ENCODE results near the gene CRHR1.

The CRHR1 gene

DNA sequence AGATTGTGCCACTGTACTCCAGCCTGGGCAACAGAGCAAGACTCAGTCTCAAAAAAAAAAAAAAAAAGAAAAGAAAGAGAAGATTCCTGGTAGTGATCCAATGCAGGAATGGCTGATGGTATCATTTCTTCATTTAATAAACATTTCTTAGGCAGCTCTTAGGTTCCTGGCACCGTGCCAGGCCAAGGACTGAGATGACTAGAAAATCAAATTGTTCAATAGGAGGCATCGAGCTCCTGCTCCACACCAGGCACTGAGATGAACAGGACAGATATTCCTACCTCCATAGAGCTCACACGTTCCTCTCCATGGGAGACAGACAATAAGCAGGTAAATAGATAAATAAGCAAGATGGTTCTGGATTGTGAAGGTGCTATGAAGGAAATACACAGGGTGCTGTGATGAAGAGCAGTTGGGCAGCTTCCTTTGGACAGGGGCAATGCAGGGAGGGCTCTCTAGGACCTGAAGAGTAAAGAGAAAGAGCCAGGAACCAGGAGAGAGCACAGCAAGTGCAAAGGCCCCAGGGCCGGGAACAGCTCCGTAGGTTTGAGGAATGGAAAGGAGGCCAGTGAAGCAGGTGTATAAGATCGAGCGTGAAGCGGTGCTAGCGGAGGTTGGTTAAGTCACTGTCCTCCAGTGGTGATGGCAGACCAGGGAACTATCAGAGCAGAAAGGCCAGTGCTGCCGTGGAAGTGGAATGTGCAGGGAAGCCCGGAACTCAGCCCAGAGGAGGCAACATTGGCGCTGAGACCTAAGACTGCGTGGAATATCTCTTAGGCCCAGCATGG, 26.5 kb upstream of the CRHR1 start:
- FAIRE-seq = no peak
- TF ChIP-seq POU2F2 (IDR thresholded peaks at IDR 0.05; ENCODE audit: low read depth, low read length) (no peak), SPI1 (IDR thresholded peaks at IDR 0.05; ENCODE audit: low read depth, low read length) (no peak)
- no peak for DNase-seq (ENCODE audit: insufficient read length, low spot score)

DNA sequence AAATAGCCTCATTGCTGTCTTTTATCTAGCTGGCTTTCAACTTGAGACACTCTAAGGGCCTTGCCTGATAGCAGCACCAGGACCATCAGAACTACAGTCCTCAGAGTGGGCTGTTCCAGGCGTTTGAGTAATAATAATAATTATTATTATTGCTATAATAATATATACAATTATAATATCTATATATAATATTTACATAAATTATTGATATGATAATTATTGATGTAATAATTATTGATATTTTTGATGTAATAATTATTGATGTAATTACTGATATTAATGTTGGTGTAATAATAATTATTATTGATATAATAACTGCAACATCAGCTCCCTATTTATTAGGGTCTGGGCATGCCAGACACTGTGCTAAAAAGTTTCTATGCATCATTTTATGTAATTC, 25.6 kb upstream of the CRHR1 start:
- TF ChIP-seq POLR2AphosphoS5 (IDR thresholded peaks at IDR 0.05; ENCODE audit: low read depth, low read length) (no peak), POLR2A (IDR thresholded peaks at IDR 0.05; ENCODE audit: low read depth, low read length) (no peak), POU2F2 (IDR thresholded peaks at IDR 0.05; ENCODE audit: low read depth, low read length) (no peak), TAF1 (IDR thresholded peaks at IDR 0.05; ENCODE audit: low read depth, low read length) (no peak), SPI1 (IDR thresholded peaks at IDR 0.05; ENCODE audit: low read depth, low read length) (no peak), PAX5 (IDR thresholded peaks at IDR 0.05; ENCODE audit: insufficient read depth, low read length, severe bottlenecking) (no peak)
- DNase-seq (ENCODE audit: insufficient read length, low spot score) (no peak), FAIRE-seq (no peak)

GRCh38 chr17:45759761-45760160, 24.4 kb upstream of the CRHR1 start:
- TF ChIP-seq POLR2A (IDR thresholded peaks at IDR 0.05; ENCODE audit: low read depth, low read length) (no peak), POU2F2 (IDR thresholded peaks at IDR 0.05; ENCODE audit: low read depth, low read length) (no peak), SPI1 (IDR thresholded peaks at IDR 0.05; ENCODE audit: low read depth, low read length) (no peak), POLR2AphosphoS5 (IDR thresholded peaks at IDR 0.05; ENCODE audit: low read depth, low read length) (no peak), TAF1 (IDR thresholded peaks at IDR 0.05; ENCODE audit: low read depth, low read length) (no peak), PAX5 (IDR thresholded peaks at IDR 0.05; ENCODE audit: insufficient read depth, low read length, severe bottlenecking) (no peak)
- no peak for FAIRE-seq
- DNase-seq (ENCODE audit: insufficient read length, low spot score) = no peak

GRCh38 chr17:45761957-45762565, 22.1 kb upstream of the CRHR1 start:
- TF ChIP-seq POLR2AphosphoS5 (IDR thresholded peaks at IDR 0.05; ENCODE audit: low read depth, low read length) (no peak), SPI1 (IDR thresholded peaks at IDR 0.05; ENCODE audit: low read depth, low read length) (no peak), PAX5 (IDR thresholded peaks at IDR 0.05; ENCODE audit: insufficient read depth, low read length, severe bottlenecking) (no peak), POLR2A (IDR thresholded peaks at IDR 0.05; ENCODE audit: low read depth, low read length) (no peak), TAF1 (IDR thresholded peaks at IDR 0.05; ENCODE audit: low read depth, low read length) (no peak), POU2F2 (IDR thresholded peaks at IDR 0.05; ENCODE audit: low read depth, low read length) (no peak)
- FAIRE-seq = no peak
- DNase-seq (ENCODE audit: insufficient read length, low spot score) = no peak

- no peak for FAIRE-seq
- DNase-seq (ENCODE audit: insufficient read length, low spot score) = no peak
- TF ChIP-seq PAX5 (IDR thresholded peaks at IDR 0.05; ENCODE audit: insufficient read depth, low read length, severe bottlenecking) (no peak), POLR2AphosphoS5 (IDR thresholded peaks at IDR 0.05; ENCODE audit: low read depth, low read length) (no peak), SPI1 (IDR thresholded peaks at IDR 0.05; ENCODE audit: low read depth, low read length) (no peak), POU2F2 (IDR thresholded peaks at IDR 0.05; ENCODE audit: low read depth, low read length) (no peak), POLR2A (IDR thresholded peaks at IDR 0.05; ENCODE audit: low read depth, low read length) (no peak), TAF1 (IDR thresholded peaks at IDR 0.05; ENCODE audit: low read depth, low read length) (no peak)
These were observed 20.9 kb upstream of the CRHR1 start for GRCh38 chr17:45763182-45763581.

DNA sequence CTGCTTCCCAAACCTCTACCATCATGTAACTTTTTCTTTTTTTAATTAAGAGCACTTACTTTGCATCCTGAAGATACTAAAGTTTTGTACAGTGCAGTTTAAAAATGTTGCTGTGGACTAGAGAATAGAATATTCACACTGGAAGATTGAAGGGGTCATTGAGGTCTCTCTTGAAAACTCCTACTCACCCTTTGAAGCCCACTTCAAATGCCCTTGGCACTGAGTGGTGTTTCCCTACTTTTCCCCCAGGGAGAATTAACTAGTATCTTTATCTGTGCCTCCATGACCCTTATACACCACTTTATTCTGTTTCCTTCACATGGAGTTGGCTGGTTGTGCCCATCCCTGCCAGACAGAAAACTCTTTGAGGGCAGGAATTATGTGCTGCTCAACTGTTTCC, 19.6 kb upstream of the CRHR1 start:
- no peak for TF ChIP-seq SPI1 (IDR thresholded peaks at IDR 0.05; ENCODE audit: low read depth, low read length)
- TF ChIP-seq POU2F2 (IDR thresholded peaks at IDR 0.05; ENCODE audit: low read depth, low read length) = no peak
- no peak for TF ChIP-seq POLR2AphosphoS5 (IDR thresholded peaks at IDR 0.05; ENCODE audit: low read depth, low read length)
- no peak for TF ChIP-seq PAX5 (IDR thresholded peaks at IDR 0.05; ENCODE audit: insufficient read depth, low read length, severe bottlenecking)
- no peak for TF ChIP-seq TAF1 (IDR thresholded peaks at IDR 0.05; ENCODE audit: low read depth, low read length)
- no peak for TF ChIP-seq POLR2A (IDR thresholded peaks at IDR 0.05; ENCODE audit: low read depth, low read length)
- FAIRE-seq (no peak), DNase-seq (ENCODE audit: insufficient read length, low spot score) (no peak)

DNA sequence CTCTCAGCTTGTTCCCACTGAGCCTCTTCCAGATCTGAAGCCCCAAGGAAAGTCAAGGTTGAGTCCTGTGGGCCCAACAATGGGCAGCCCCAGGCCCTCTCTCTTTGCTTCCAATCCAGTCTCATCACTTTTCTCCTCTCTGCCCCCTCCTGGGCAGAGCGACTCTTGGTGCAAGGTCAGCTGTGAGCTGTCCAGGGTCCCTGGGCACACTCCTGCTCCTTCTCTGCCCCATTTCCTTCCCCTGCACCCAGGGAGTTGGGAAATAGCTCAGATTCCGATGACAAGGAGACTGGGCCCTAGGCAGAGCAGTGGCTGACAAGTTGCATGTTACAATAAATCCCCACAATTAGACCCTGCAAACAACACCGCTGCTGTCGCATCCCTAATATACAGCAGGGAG, 16.1 kb upstream of the CRHR1 start:
- TF ChIP-seq SPI1 (IDR thresholded peaks at IDR 0.05; ENCODE audit: low read depth, low read length) = no peak
- FAIRE-seq (no peak), DNase-seq (ENCODE audit: insufficient read length, low spot score) (no peak)

GRCh38 chr17:45770632-45771270, 13.4 kb upstream of the CRHR1 start:
- no peak for FAIRE-seq
- no peak for DNase-seq (ENCODE audit: insufficient read length, low spot score)
- no peak for TF ChIP-seq POLR2A (IDR thresholded peaks at IDR 0.05; ENCODE audit: low read depth, low read length)
- TF ChIP-seq TAF1 (IDR thresholded peaks at IDR 0.05; ENCODE audit: low read depth, low read length) = no peak
- TF ChIP-seq POU2F2 (IDR thresholded peaks at IDR 0.05; ENCODE audit: low read depth, low read length) = no peak

DNA sequence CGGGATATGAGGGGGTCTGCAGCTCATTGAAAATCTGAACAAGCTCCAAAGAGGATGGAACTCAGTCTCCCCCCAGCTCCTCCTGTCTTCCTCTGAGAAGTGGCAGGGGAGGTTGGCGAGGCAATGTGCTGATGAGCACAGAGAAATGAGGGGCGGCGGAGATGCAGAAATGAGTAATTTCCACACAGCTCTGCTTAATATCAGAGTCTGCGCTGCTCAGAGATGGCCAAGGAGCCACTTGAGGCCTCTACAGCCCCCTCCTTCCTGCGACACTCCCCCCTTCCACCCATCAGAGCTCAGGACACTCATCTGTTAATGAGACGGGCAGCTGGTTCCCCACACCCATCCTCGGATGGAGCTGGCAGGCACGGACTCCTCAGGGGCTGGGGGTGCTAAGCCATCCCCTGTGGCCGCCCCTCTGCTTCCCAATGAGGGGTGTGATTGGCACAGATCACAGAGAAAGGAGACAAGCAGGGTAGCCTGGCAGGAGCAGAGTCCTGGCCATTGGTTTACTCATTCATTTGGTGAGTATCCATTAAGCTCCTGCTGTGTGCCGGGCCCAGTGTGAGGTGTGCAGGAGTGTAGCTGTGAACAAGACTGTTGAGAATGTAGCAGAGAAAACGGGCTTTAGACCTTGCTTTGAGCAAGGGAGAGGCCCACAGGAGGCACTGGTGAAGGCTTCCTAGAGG, 12.7 kb upstream of the CRHR1 start:
- TF ChIP-seq POLR2A (IDR thresholded peaks at IDR 0.05; ENCODE audit: low read depth, low read length) = no peak
- TF ChIP-seq SPI1 (IDR thresholded peaks at IDR 0.05; ENCODE audit: low read depth, low read length) = no peak
- TF ChIP-seq TAF1 (IDR thresholded peaks at IDR 0.05; ENCODE audit: low read depth, low read length) = no peak
- no peak for TF ChIP-seq POLR2AphosphoS5 (IDR thresholded peaks at IDR 0.05; ENCODE audit: low read depth, low read length)
- TF ChIP-seq POU2F2 (IDR thresholded peaks at IDR 0.05; ENCODE audit: low read depth, low read length) = no peak
- TF ChIP-seq PAX5 (IDR thresholded peaks at IDR 0.05; ENCODE audit: insufficient read depth, low read length, severe bottlenecking) = no peak
- FAIRE-seq (no peak), DNase-seq (ENCODE audit: insufficient read length, low spot score) (no peak)
